Panc1 (cell line): ENCODE data around the gene RCOR3. TPM values are rescaled to one million over a fixed set of nuclear protein-coding genes. Genes with fewer than 3 reads are reported as not detected.

ENCODE experiments used
- ATAC-seq: fragments of 200-7000 bp; cut with Tn5 transposase; 2 replicates; pipeline ENCODE4 v1.9.1; 2020; ENCODE audit warnings: mild to moderate bottlenecking, moderate library complexity
- BruUV-seq: library from RNA; stranded (reverse); fragments of 400-500 nt; replicated peaks from 2 replicates; lab custom pipeline; 2021; lab: Mats Ljungman, UMichigan
- CTCF ChIA-PET: fragments of 300-600 bp; sonication (Branson Sonifier 250); formaldehyde crosslinking; loops from one replicate; lab custom pipeline; 2022; ENCODE audit warnings: antibody characterized with exemption; lab: Charles Lee
- POLR2A ChIA-PET: fragments of 300-600 bp; sonication (Branson Sonifier 250); formaldehyde crosslinking; loops from one replicate; lab custom pipeline; 2022; ENCODE audit warnings: antibody characterized with exemption; lab: Charles Lee
- DNase-seq: peaks from one replicate; pipeline ENCODE4 v3.0.0-alpha.2; 2010; ENCODE audit warnings: low read depth, low spot score
- H3K27ac ChIP-seq: 2 replicates; pipeline ENCODE4 v1.5.1; 2011; ENCODE audit warnings: mild to moderate bottlenecking, low read length, inconsistent platforms
- H3K27me3 ChIP-seq: fragments of 200-500 bp; sonication (Bioruptor generic); 2 replicates; pipeline ENCODE4 v1.6.0; 2014; ENCODE audit warnings: low read length, inconsistent platforms; ENCODE audit not compliant: control insufficient read depth, insufficient read depth
- H3K36me3 ChIP-seq: fragments of 200-500 bp; sonication (Bioruptor generic); 2 replicates; pipeline ENCODE4 v1.5.1; 2014; ENCODE audit warnings: inconsistent platforms, mild to moderate bottlenecking, low read length, moderate library complexity; ENCODE audit not compliant: control insufficient read depth, insufficient read depth
- H3K4me1 ChIP-seq: 2 replicates; pipeline ENCODE4 v1.5.1; 2011; ENCODE audit warnings: inconsistent platforms, mild to moderate bottlenecking, low read length, moderate library complexity; ENCODE audit not compliant: control insufficient read depth, insufficient read depth
- H3K4me3 ChIP-seq, 2 experiments: 2 replicates each; pipeline ENCODE4 v1.5.1; 2011 to 2012; ENCODE audit warnings: low read depth in 2 of 2, low read length in 2 of 2, mild to moderate bottlenecking in 2 of 2, inconsistent platforms in 1 of 2, moderate library complexity in 1 of 2
- H3K9me3 ChIP-seq: fragments of 200-500 bp; sonication (Bioruptor generic); 2 replicates; pipeline ENCODE4 v1.5.1; 2014; ENCODE audit warnings: low read depth, mild to moderate bottlenecking, inconsistent platforms, low read length, moderate library complexity; ENCODE audit not compliant: control insufficient read depth, insufficient read depth
- POLR2AphosphoS5 ChIP-seq: IDR thresholded peaks from 2 replicates; pipeline ENCODE4 v1.6.1; 2012; ENCODE audit warnings: mild to moderate bottlenecking, low read depth, low read length, moderate library complexity
- SIN3A ChIP-seq: IDR thresholded peaks from 2 replicates; pipeline ENCODE4 v1.6.1; 2012; ENCODE audit warnings: low read depth, mild to moderate bottlenecking, low read length, moderate library complexity, borderline replicate concordance; ENCODE audit not compliant: insufficient read depth
- TCF7L2 ChIP-seq: IDR thresholded peaks from 2 replicates; pipeline ENCODE4 v1.6.1; 2011; ENCODE audit warnings: mild to moderate bottlenecking, low read depth, low read length, inconsistent platforms
- in situ Hi-C: cut with HindIII; loops from 2 replicates; pipeline ENCODE4 v1.10.0; 2016; ENCODE audit warnings: low sequenced_read_pairs, low pct_unique_long_range_greater_than_20kb
- intact Hi-C: fragments of 100-400 bp; cut with micrococcal nuclease; formaldehyde crosslinking; loops from one replicate; pipeline ENCODE4 v1.10.0; 2022; ENCODE audit not compliant: unreplicated experiment
- total RNA-seq: library from RNA; stranded (reverse); gene quantifications from one replicate; pipeline ENCODE4 v1.2.1, GENCODE V29; 2021; ENCODE audit not compliant: unreplicated experiment
- TF ChIP-seq, protein P1 (sequence below): fragments of 450-650 bp; IDR thresholded peaks from 2 replicates; pipeline ENCODE4 v1.5.1; 2017; ENCODE audit warnings: mild to moderate bottlenecking
- TF ChIP-seq, protein P2 (sequence below), 2 experiments: IDR thresholded peaks; 2 replicates each; pipeline ENCODE4 v1.6.1; 2011 to 2012; ENCODE audit warnings: low read depth in 2 of 2, control low read depth in 1 of 2, low read length in 1 of 2, mild to moderate bottlenecking in 1 of 2, moderate library complexity in 1 of 2; ENCODE audit not compliant: insufficient read depth in 1 of 2

The RCOR3 gene
- total RNA-seq, 1 experiment from 2014 or later: 40.4 TPM

DNA sequence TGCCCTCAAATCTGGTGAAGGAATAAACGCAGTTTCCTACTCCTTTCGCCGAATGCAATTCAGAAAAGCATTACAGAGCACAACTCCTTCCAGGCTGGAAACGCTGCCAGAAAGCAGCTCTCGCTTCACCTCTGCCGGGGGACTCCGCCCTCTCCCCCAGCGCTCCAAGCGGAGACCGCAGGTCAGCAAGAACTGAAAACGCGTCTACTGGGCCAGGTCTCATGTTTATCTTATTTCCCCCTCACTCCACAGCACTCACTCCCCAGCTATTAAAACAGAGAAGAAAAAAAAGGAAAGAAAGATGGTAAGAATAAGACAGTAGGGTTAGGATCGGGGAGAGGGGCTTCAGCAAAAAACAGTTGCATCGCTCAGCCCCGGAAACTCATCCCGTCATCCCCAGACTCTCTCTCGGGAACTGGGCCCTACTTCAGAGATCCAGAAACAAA, 833 bp upstream of the RCOR3 start:
- Histone ChIP-seq H3K4me1 (peaks cover 11% of the 10 kb centered on the region), H3K36me3 (peaks cover 6% of the 10 kb centered on the region), H3K9me3 (no peaks in the 10 kb centered on the region), H3K27ac (peak overlapping the region; percentile 97), H3K4me3 (peak overlapping the region; percentile 82 to 95), H3K27me3 (no peaks in the 10 kb centered on the region)
- in situ Hi-C loops (no loop called here), intact Hi-C loops (no loop called here)
- CTCF ChIA-PET: interaction anchor here (0.7 kb wide), 2 partner anchors 9 to 450 kb away, joined by 3 read pairs; no protein-coding TSS in a partner anchor
- BruUV-seq: TSS peak; percentile 93
- no peak for DNase-seq
- TF ChIP-seq, protein P1, sequence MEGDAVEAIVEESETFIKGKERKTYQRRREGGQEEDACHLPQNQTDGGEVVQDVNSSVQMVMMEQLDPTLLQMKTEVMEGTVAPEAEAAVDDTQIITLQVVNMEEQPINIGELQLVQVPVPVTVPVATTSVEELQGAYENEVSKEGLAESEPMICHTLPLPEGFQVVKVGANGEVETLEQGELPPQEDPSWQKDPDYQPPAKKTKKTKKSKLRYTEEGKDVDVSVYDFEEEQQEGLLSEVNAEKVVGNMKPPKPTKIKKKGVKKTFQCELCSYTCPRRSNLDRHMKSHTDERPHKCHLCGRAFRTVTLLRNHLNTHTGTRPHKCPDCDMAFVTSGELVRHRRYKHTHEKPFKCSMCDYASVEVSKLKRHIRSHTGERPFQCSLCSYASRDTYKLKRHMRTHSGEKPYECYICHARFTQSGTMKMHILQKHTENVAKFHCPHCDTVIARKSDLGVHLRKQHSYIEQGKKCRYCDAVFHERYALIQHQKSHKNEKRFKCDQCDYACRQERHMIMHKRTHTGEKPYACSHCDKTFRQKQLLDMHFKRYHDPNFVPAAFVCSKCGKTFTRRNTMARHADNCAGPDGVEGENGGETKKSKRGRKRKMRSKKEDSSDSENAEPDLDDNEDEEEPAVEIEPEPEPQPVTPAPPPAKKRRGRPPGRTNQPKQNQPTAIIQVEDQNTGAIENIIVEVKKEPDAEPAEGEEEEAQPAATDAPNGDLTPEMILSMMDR: no peak
- TF ChIP-seq TCF7L2 (no peak), POLR2AphosphoS5 (no peak), SIN3A (no peak; the same call in 1 of the 2 replicates)
- TF ChIP-seq, protein P2, sequence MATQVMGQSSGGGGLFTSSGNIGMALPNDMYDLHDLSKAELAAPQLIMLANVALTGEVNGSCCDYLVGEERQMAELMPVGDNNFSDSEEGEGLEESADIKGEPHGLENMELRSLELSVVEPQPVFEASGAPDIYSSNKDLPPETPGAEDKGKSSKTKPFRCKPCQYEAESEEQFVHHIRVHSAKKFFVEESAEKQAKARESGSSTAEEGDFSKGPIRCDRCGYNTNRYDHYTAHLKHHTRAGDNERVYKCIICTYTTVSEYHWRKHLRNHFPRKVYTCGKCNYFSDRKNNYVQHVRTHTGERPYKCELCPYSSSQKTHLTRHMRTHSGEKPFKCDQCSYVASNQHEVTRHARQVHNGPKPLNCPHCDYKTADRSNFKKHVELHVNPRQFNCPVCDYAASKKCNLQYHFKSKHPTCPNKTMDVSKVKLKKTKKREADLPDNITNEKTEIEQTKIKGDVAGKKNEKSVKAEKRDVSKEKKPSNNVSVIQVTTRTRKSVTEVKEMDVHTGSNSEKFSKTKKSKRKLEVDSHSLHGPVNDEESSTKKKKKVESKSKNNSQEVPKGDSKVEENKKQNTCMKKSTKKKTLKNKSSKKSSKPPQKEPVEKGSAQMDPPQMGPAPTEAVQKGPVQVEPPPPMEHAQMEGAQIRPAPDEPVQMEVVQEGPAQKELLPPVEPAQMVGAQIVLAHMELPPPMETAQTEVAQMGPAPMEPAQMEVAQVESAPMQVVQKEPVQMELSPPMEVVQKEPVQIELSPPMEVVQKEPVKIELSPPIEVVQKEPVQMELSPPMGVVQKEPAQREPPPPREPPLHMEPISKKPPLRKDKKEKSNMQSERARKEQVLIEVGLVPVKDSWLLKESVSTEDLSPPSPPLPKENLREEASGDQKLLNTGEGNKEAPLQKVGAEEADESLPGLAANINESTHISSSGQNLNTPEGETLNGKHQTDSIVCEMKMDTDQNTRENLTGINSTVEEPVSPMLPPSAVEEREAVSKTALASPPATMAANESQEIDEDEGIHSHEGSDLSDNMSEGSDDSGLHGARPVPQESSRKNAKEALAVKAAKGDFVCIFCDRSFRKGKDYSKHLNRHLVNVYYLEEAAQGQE (IDR thresholded peaks at IDR 0.05; ENCODE audit: insufficient read depth in 1 of 2, low read depth in 2 of 2, low read length in 1 of 2): no peak
- POLR2A ChIA-PET: no interaction called here
- ATAC-seq: peak; percentile 28; the same call in 1 of the 2 replicates

DNA sequence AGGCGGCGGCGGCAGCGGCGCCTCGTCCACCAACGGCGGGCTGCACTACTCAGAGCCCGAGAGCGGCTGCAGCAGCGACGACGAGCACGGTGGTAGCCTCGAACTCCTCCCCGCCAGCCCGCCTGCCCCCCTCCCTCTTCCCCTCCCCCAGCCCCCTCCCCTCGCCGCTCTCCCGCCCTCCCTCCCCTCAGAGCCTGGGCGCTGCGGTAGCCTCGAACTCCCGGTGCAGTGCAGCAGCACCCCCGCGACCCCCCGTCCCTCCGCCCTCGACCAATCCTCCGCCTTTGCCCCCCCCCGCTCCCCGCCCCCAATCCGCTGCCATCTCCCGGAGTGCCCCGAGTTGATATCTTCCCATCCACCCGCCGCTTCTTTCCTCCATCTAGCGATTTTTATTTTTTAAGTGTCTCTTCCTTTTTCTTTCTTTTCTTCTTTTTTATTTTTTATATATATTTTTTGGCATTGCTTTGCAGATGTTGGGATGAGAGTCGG, 516 bp downstream of the RCOR3 start:
- BruUV-seq: no TSS peak
- in situ Hi-C loops (no loop called here), intact Hi-C loops (no loop called here)
- ChIA-PET POLR2A (no interaction called here), CTCF (no interaction called here)
- Histone ChIP-seq H3K4me3 (peak overlapping the region; percentile 87 to 95), H3K36me3 (peaks cover 6% of the 10 kb centered on the region), H3K27ac (peak overlapping the region; percentile 86), H3K4me1 (peaks cover 11% of the 10 kb centered on the region), H3K9me3 (no peaks in the 10 kb centered on the region), H3K27me3 (no peaks in the 10 kb centered on the region)
- DNase-seq: no peak
- TF ChIP-seq, protein P1: no peak
- no peak for TF ChIP-seq TCF7L2
- TF ChIP-seq SIN3A: no peak
- ATAC-seq: peak; percentile 23
